ENCODE data around the gene OR13C4.

GRCh38 chr9:104527109-104527508 is at the start of gene OR13C4:
- no peak for TF ChIP-seq CTCF (IDR thresholded peaks at IDR 0.05)
- no peak for TF ChIP-seq REST (IDR thresholded peaks at IDR 0.05; ENCODE audit: low read depth, low read length)
- TF ChIP-seq NFIC (IDR thresholded peaks at IDR 0.05; ENCODE audit: borderline replicate concordance) = no peak
- TF ChIP-seq RAD21 (IDR thresholded peaks at IDR 0.05; ENCODE audit: low read length) = no peak
- TF ChIP-seq GATA2 (CRISPR knock-in tag; IDR thresholded peaks at IDR 0.05) = no peak
- TF ChIP-seq EP300 (IDR thresholded peaks at IDR 0.05; ENCODE audit: borderline replicate concordance in 1 of 2, low read depth in 1 of 2, low read length in 1 of 2) = no peak
- no peak for TF ChIP-seq NRF1 (IDR thresholded peaks at IDR 0.05; ENCODE audit: low read depth, low read length)
- no peak for TF ChIP-seq TCF12 (IDR thresholded peaks at IDR 0.05)
- no peak for TF ChIP-seq POLR2AphosphoS5 (IDR thresholded peaks at IDR 0.05; ENCODE audit: low read depth, low read length)
- no peak for TF ChIP-seq USF2 (IDR thresholded peaks at IDR 0.05; ENCODE audit: borderline replicate concordance, low read depth, low read length)

All from SK-N-SH (cell line).